ENCODE measurements around the gene HSPG2. TPM values are rescaled to one million over a fixed set of nuclear protein-coding genes. Genes with fewer than 3 reads are reported as not detected.

Gene HSPG2
- total and polyA plus RNA-seq, 2 of the 8 experiments (the other 6 are each of a cell fraction or from before 2014, with no cell fraction given): 17.8 to 111 TPM

GRCh38 chr1:21861602-21862429, 75.3 kb downstream of the HSPG2 start:
- FAIRE-seq: no peak
- Histone ChIP-seq H2AFZ (ENCODE audit: low read length) (no peak overlapping the region), H4K91ac (replicated peaks; ENCODE audit: insufficient read length, low read length) (no peak overlapping the region), H3K79me1 (ENCODE audit: low read depth, low read length) (no peaks in the 10 kb centered on the region; the same call in 1 of the 2 replicates), H3K56ac (replicated peaks; ENCODE audit: insufficient read length, low read depth, low read length) (no peak overlapping the region), H2AK5ac (ENCODE audit: low read depth, low read length) (no peak overlapping the region), H3K14ac (ENCODE audit: insufficient read length) (no peak overlapping the region), H3K79me2 (ENCODE audit: control insufficient read depth in 1 of 2, insufficient read depth in 2 of 2, low read length in 2 of 2) (no peaks in the 10 kb centered on the region), H3K4ac (replicated peaks; ENCODE audit: insufficient read length, low read depth, low read length) (no peak overlapping the region), H2BK5ac (ENCODE audit: low read depth, low read length) (no peak overlapping the region), H3K4me1 (replicated peaks in 1 of 4; ENCODE audit: control insufficient read depth in 3 of 4, insufficient read depth in 4 of 4, low read length in 3 of 4) (peaks cover 7 to 13% (median 9%) of the 10 kb centered on the region in 4 experiments; a peak in 6 of 7 replicates), H2BK12ac (ENCODE audit: low read depth, low read length) (no peak overlapping the region), H3K27me3 (replicated peaks in 1 of 4; ENCODE audit: control insufficient read depth in 3 of 4, extremely low read depth in 1 of 4, insufficient read depth in 3 of 4, low read length in 3 of 4) (no peaks in the 10 kb centered on the region), H4K20me1 (replicated peaks in 1 of 2; ENCODE audit: control insufficient read depth in 1 of 2, insufficient read depth in 2 of 2, low read length in 2 of 2) (peaks cover 0 to 5% of the 10 kb centered on the region in 2 experiments), H4K8ac (ENCODE audit: extremely low read depth, insufficient read depth, low read length) (no peak overlapping the region), H3K18ac (ENCODE audit: extremely low read depth, low read length) (no peak overlapping the region), H3K9me3 (ENCODE audit: insufficient read depth in 2 of 2, low read depth in 1 of 2, low read length in 1 of 2) (no peaks in the 10 kb centered on the region), H3K23ac (ENCODE audit: insufficient read length) (no peak overlapping the region), H3K4me2 (ENCODE audit: insufficient read depth in 1 of 2, low read depth in 2 of 2, low read length in 2 of 2) (no peak overlapping the region), H3K23me2 (ENCODE audit: low read depth, low read length) (no peaks in the 10 kb centered on the region), H2BK15ac (ENCODE audit: low read length) (no peak overlapping the region), H3K27ac (ENCODE audit: low read depth, low read length) (no peak overlapping the region), H2BK120ac (replicated peaks; ENCODE audit: low read depth, low read length) (no peak overlapping the region), H3K9ac (replicated peaks in 1 of 4; ENCODE audit: extremely low read depth in 1 of 4, low read depth in 3 of 4, low read length in 3 of 4) (no peak overlapping the region), H2BK20ac (ENCODE audit: low read length) (no peak overlapping the region), H4K5ac (ENCODE audit: insufficient read length, low read depth, low read length) (no peak overlapping the region), H3K36me3 (ENCODE audit: control insufficient read depth in 2 of 4, insufficient read depth in 4 of 4, low read length in 3 of 4) (peaks cover 12 to 54% (median 31%) of the 10 kb centered on the region in 4 experiments), H3K4me3 (ENCODE audit: extremely low read depth in 1 of 4, insufficient read depth in 2 of 4, low read depth in 3 of 4, low read length in 4 of 4) (no peak overlapping the region)
- DNase-seq (ENCODE audit: low read depth in 1 of 2, low spot score in 2 of 2): no peak
- POLR2A ChIA-PET (ENCODE audit: partially characterized antibody): interaction anchor here (1.0 kb wide), 1 partner anchor 9 kb away, joined by 3 read pairs; no protein-coding TSS in a partner anchor
- CTCF ChIA-PET (ENCODE audit: partially characterized antibody): no interaction called here
- WGBS, 2 experiments (ENCODE audit: extremely low coverage in 1 of 2, insufficient coverage in 1 of 2, insufficient read length in 1 of 2, insufficient replicate concordance in 2 of 2, low coverage in 1 of 2, low lambda C conversion rate in 2 of 2, missing lambda C conversion rate in 1 of 2): 94% methylated on average over 19 of the region's 19 CpGs; no CpG with 5 or more reads in 1 of the 2 experiments
- TF ChIP-seq CBX5 (IDR thresholded peaks at IDR 0.05; ENCODE audit: low read depth, low read length): no peak
- no peak for TF ChIP-seq CTBP2 (IDR thresholded peaks at IDR 0.05; ENCODE audit: borderline replicate concordance, insufficient read depth, insufficient read length, low read length)
- TF ChIP-seq JUN (IDR thresholded peaks at IDR 0.05; ENCODE audit: low read depth, low read length): no peak
